AG09319 (cell line): Measurements from ENCODE around the gene MYO1D.
A peak's percentile ranks its signal among the peaks of the same experiment; 100 is the strongest.
"Not testable (repeated sequence)": the region's sequence is repeated elsewhere in the genome, so short reads cannot be mapped to it uniquely, and the experiment has no call there.

Source experiments
- DNase-seq: peaks from one replicate; pipeline ENCODE4 v3.0.0-alpha.2; 2010; ENCODE audit warnings: low read depth; ENCODE audit errors: extremely low read depth
- CTCF ChIP-seq: IDR thresholded peaks from 2 replicates; pipeline ENCODE4 v1.5.1; 2011; ENCODE audit warnings: low read depth, mild to moderate bottlenecking, inconsistent platforms, low read length, moderate library complexity

MYO1D gene

DNA sequence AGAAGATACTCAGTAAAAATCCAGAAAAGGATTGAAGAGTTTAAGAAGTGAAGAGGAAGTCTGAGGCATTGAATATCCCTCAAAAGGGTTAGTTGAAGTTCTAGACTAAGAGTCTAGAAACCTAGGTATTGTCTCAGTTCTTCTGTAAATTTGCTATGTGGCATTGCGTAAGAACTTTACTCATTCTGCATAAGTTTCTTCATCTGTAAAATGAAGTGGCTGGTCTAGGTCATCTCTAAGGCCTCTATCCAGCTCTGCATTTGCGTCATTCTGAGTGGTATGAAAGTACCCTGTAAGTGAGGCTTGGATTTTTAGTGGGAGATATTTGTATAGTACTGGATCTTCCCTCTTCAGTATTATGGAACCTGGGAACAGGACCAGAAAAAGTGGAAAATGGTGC is 130.2 kb downstream of the MYO1D start:
- peak; percentile 3 for DNase-seq
- no peak for TF ChIP-seq CTCF

GRCh38 chr17:32746280-32746679 is 130.6 kb downstream of the MYO1D start:
- no peak for TF ChIP-seq CTCF

GRCh38 chr17:32742681-32743538 is 134.0 kb downstream of the MYO1D start:
- no peak for TF ChIP-seq CTCF

More at GRCh38 chr17:32746280-32746679, 130.6 kb downstream of the MYO1D start:
- no peak for DNase-seq

GRCh38 chr17:32741381-32741780 is 135.5 kb downstream of the MYO1D start:
- TF ChIP-seq CTCF: no peak
- no peak for DNase-seq

More at GRCh38 chr17:32742681-32743538, 134.0 kb downstream of the MYO1D start:
- no peak for DNase-seq

GRCh38 chr17:32739722-32740121 is 137.2 kb downstream of the MYO1D start:
- no peak for DNase-seq
- TF ChIP-seq CTCF: no peak

DNA sequence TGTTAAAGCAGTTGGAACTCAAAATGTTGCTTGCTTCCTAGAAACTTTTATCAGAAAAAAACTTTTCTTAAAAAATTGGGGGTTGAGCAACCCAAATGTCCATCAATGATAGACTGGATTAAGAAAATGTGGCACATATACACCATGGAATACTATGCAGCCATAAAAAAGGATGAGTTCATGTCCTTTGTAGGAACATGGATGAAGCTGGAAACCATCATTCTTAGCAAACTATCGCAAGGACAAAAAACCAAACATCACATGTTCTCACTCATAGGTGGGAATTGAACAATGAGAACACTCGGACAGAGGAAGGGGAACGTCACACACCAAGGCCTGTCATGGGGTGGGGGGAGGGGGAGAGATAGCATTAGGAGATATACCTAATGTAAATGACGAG is 137.8 kb downstream of the MYO1D start:
- DNase-seq: not testable (repeated sequence)

- TF ChIP-seq CTCF: no peak
- no peak for DNase-seq
Measured at GRCh38 chr17:32733401-32733800, 143.5 kb downstream of the MYO1D start.

DNA sequence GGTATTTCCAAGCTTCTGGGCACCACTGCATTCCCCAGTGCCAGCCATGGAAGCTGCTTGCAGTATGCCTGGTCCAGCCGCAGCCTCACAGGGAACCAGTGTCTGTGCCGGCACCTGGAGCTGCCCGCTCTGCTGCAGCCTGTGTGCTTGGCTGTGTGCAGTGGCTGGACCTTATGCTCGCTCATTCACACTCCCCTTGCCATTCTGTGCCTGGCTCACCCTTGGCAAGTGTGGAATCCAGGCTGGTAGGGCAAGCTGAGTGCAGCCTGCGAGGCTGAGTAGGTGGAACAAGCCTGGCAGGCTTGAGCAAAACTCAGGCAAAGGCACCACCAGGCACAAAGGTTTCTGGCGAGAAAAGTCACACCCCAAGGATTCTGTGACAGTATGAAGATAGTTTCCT is 144.0 kb downstream of the MYO1D start:
- no peak for DNase-seq
- no peak for TF ChIP-seq CTCF
